H9 (cell line): ENCODE measurements around the gene PRSS8. TPM values are rescaled to one million over a fixed set of nuclear protein-coding genes. Genes with fewer than 3 reads are reported as not detected.

Source experiments
- DNase-seq: peaks from one replicate; pipeline ENCODE4 v3.0.0-alpha.2; 2017
- H2AFZ ChIP-seq: one replicate; pipeline ENCODE4 v1.6.1; 2013; ENCODE audit warnings: mild to moderate bottlenecking, low read length, control low read depth, moderate library complexity
- H2AK5ac ChIP-seq: 2 replicates; pipeline ENCODE4 v1.6.1; 2013; ENCODE audit warnings: low read length, control low read depth, mixed read lengths; ENCODE audit not compliant: insufficient read length
- H2BK120ac ChIP-seq: one replicate; pipeline ENCODE4 v1.6.1; 2013; ENCODE audit warnings: low read depth, mild to moderate bottlenecking, low read length, control low read depth, inconsistent platforms; ENCODE audit not compliant: poor library complexity, severe bottlenecking
- H2BK12ac ChIP-seq: 2 replicates; pipeline ENCODE4 v1.6.1; 2013; ENCODE audit warnings: low read length, control low read depth, mixed read lengths, low read depth; ENCODE audit not compliant: insufficient read length
- H2BK15ac ChIP-seq: 2 replicates; pipeline ENCODE4 v1.6.1; 2013; ENCODE audit warnings: low read depth, low read length, control low read depth
- H2BK20ac ChIP-seq: one replicate; pipeline ENCODE4 v1.6.1; 2013; ENCODE audit warnings: low read depth, mild to moderate bottlenecking, low read length, control low read depth, inconsistent platforms; ENCODE audit not compliant: poor library complexity, severe bottlenecking
- H2BK5ac ChIP-seq: 2 replicates; pipeline ENCODE4 v1.6.1; 2013; ENCODE audit warnings: low read length, control low read depth, mixed read lengths; ENCODE audit not compliant: insufficient read length
- H3K14ac ChIP-seq: 2 replicates; pipeline ENCODE4 v1.6.1; 2013; ENCODE audit warnings: low read length, control low read depth; ENCODE audit not compliant: insufficient read depth
- H3K18ac ChIP-seq: 2 replicates; pipeline ENCODE4 v1.6.1; 2013; ENCODE audit warnings: low read depth, mild to moderate bottlenecking, mixed read lengths, low read length, control low read depth; ENCODE audit not compliant: insufficient read length
- H3K23ac ChIP-seq: 2 replicates; pipeline ENCODE4 v1.6.1; 2013; ENCODE audit warnings: low read length, control low read depth, mixed read lengths, low read depth; ENCODE audit not compliant: insufficient read length
- H3K23me2 ChIP-seq: 2 replicates; pipeline ENCODE4 v1.6.1; 2013; ENCODE audit warnings: low read depth, mild to moderate bottlenecking, mixed read lengths, low read length, control low read depth; ENCODE audit not compliant: insufficient read length, poor library complexity, severe bottlenecking
- H3K27ac ChIP-seq: 2 replicates; pipeline ENCODE4 v1.5.1; 2013; ENCODE audit warnings: low read length, control low read depth, mixed read lengths, low read depth; ENCODE audit not compliant: insufficient read length
- H3K27me3 ChIP-seq: 2 replicates; pipeline ENCODE4 v1.6.1; 2013; ENCODE audit warnings: low read length, control low read depth, inconsistent platforms; ENCODE audit not compliant: insufficient read depth
- H3K4ac ChIP-seq: 2 replicates; pipeline ENCODE4 v1.6.1; 2013; ENCODE audit warnings: low read depth, mild to moderate bottlenecking, control low read depth, inconsistent platforms, low read length, moderate library complexity
- H3K4me1 ChIP-seq: 2 replicates; pipeline ENCODE4 v1.6.1; 2013; ENCODE audit warnings: low read length, control low read depth, inconsistent platforms; ENCODE audit not compliant: insufficient read depth
- H3K4me2 ChIP-seq: 2 replicates; pipeline ENCODE4 v1.6.1; 2013; ENCODE audit warnings: low read length, control low read depth, mixed read lengths; ENCODE audit not compliant: insufficient read length, insufficient read depth
- H3K56ac ChIP-seq: 2 replicates; pipeline ENCODE4 v1.6.1; 2013; ENCODE audit warnings: low read depth, mild to moderate bottlenecking, mixed read lengths, low read length, control low read depth; ENCODE audit not compliant: insufficient read length
- H3K79me1 ChIP-seq: 2 replicates; pipeline ENCODE4 v1.6.1; 2013; ENCODE audit warnings: low read depth, mild to moderate bottlenecking, moderate library complexity, low read length, control low read depth, inconsistent platforms; ENCODE audit not compliant: insufficient read depth, poor library complexity, severe bottlenecking
- H3K79me2 ChIP-seq: 2 replicates; pipeline ENCODE4 v1.6.1; 2013; ENCODE audit warnings: low read length, control low read depth, inconsistent platforms; ENCODE audit not compliant: insufficient read depth
- H3K9ac ChIP-seq: 2 replicates; pipeline ENCODE4 v1.6.1; 2013; ENCODE audit warnings: low read length, control low read depth, mixed read lengths; ENCODE audit not compliant: insufficient read length; ENCODE audit errors: extremely low read depth
- H3K9me3 ChIP-seq: one replicate; pipeline ENCODE4 v1.6.1; 2013; ENCODE audit warnings: low read depth, low read length, inconsistent platforms; ENCODE audit not compliant: control insufficient read depth
- H3T11ph ChIP-seq: one replicate; pipeline ENCODE4 v1.6.1; 2013; ENCODE audit warnings: mild to moderate bottlenecking, low read length, control low read depth, inconsistent platforms
- H4K20me1 ChIP-seq: one replicate; pipeline ENCODE4 v1.6.1; 2013; ENCODE audit not compliant: control insufficient read depth, insufficient read length, insufficient read depth
- H4K5ac ChIP-seq: 2 replicates; pipeline ENCODE4 v1.6.1; 2013; ENCODE audit warnings: low read depth, mild to moderate bottlenecking, mixed read lengths, low read length, control low read depth; ENCODE audit not compliant: insufficient read length
- H4K8ac ChIP-seq: replicated peaks from 2 replicates; pipeline ENCODE4 v1.6.1; 2013; ENCODE audit warnings: low read length, control low read depth, mixed read lengths, low read depth; ENCODE audit not compliant: insufficient read length
- H4K91ac ChIP-seq: 2 replicates; pipeline ENCODE4 v1.6.1; 2013; ENCODE audit warnings: low read depth, mild to moderate bottlenecking, moderate library complexity, mixed read lengths, low read length, control low read depth; ENCODE audit not compliant: insufficient read length
- H3K27ac Mint-ChIP-seq, 3 experiments: 2 replicates in 2 of 3; 3 replicates in 1 of 3; pipeline ENCODE4 v1.8.0; 2020 to 2021; ENCODE audit warnings: mixed read lengths in 3 of 3, mild to moderate bottlenecking in 1 of 3, moderate library complexity in 1 of 3
- H3K27me3 Mint-ChIP-seq: 2 replicates; pipeline ENCODE4 v1.8.0; 2021; ENCODE audit warnings: low read depth, mild to moderate bottlenecking, moderate library complexity, mixed read lengths
- H3K36me3 Mint-ChIP-seq, 3 experiments: 2 replicates in 2 of 3; 3 replicates in 1 of 3; pipeline ENCODE4 v1.8.0; 2020 to 2021; ENCODE audit warnings: low read depth in 3 of 3, mixed read lengths in 3 of 3; ENCODE audit not compliant: insufficient read depth in 1 of 3
- H3K4me1 Mint-ChIP-seq, 2 experiments: 2 replicates each; pipeline ENCODE4 v1.8.0; 2020; ENCODE audit warnings: mixed read lengths in 2 of 2
- H3K4me3 Mint-ChIP-seq, 2 experiments: 2 replicates in 1 of 2; 3 replicates in 1 of 2; pipeline ENCODE4 v1.8.0; 2020 to 2021; ENCODE audit warnings: mild to moderate bottlenecking in 2 of 2, mixed read lengths in 2 of 2, moderate library complexity in 1 of 2
- H3K9me3 Mint-ChIP-seq, 2 experiments: 2 replicates in 1 of 2; 3 replicates in 1 of 2; pipeline ENCODE4 v1.8.0; 2020; ENCODE audit warnings: mild to moderate bottlenecking in 2 of 2, mixed read lengths in 2 of 2, moderate library complexity in 1 of 2
- CTCF ChIP-seq: fragments of 200-600 bp; sonication (generic); conservative IDR thresholded peaks from 3 replicates; pipeline ENCODE4 v1.8.0; 2021; ENCODE audit warnings: antibody characterized with exemption, mild to moderate bottlenecking
- WGBS: extraction: QIAGEN DNeasy Blood & Tissue Kit; methylation state at CpG from one replicate; pipeline ENCODE4 v1.1.7; 2013; ENCODE audit warnings: missing lambda C conversion rate, low lambda C conversion rate, mixed read lengths; ENCODE audit not compliant: insufficient read length; ENCODE audit errors: extremely low coverage; 5-methylcytosine and 5-hydroxymethylcytosine counted together
- total RNA-seq: library from RNA; stranded (reverse); gene quantifications from 2 replicates; pipeline ENCODE4 v1.2.1, GENCODE V29; 2021

PRSS8 gene
- total RNA-seq, 1 experiment from 2014 or later = 64.0 TPM

DNA sequence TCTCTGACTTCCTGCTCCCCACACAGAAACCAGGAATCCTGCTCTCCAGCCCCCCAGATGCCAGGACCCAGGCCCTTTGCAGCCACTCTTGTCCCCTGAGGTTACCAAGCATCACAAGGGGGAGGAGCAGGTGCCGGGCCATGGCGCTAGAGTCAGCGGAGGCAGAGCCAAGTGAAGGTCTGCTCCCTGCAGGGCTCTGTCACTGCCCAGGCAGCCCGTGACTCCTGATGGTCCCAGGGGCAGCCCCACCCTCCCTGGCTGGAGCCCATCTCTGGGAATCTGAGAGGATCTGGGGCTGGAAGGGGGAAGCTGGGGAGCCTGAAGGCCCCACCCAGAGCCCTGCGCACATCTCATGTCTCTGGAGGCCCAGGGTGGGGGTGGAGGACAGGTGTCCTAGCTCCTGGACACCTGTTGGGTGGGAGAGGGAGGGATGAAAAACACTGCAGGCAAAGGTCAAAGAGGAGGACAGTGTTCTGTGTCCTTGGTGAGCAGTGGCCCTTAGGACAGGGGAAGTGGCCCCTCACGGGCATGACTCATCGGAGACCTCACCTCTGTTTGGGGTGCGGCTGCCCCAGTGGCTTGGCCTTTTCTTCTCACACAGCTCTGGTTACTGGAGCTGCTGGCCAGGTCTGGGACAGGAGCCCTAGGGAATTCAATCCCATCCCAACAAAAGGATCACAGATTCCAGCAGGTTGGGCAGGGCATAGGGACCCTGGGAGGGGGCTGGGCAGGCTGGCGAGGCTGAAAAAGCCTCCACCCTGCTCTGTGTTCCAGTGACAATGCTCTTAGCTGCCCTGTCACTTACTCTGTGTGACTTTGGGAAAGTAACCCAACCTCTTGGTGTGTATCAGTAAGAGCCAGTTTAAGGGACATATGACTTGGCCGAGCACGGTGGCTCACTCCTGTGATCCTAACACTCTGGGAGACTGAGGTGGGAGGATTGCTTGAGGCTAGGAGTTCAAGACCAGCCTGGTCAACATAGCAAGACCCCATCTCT lies 14.7 kb upstream of the PRSS8 start, which contains the start of gene PRSS36:
Gene PRSS36 (minus strand): TSS at position 173 of the 997 bp plus-strand sequence. CDS start 31 bp downstream, at position 142.
- no peaks in the 10 kb centered on the region for H3K27me3 ChIP-seq
- no peak within 1 kb of the TSS for H4K91ac ChIP-seq
- Mint-ChIP-seq H3K36me3 (no peaks in the 10 kb centered on the region), H3K9me3 (no peaks in the 10 kb centered on the region; a peak in 1 of 5 replicates), H3K4me1 (peaks cover 15 to 35% of the 10 kb centered on the region in 2 experiments), H3K27me3 (peaks cover 29% of the 10 kb centered on the region), H3K27ac (peak within 1 kb of the TSS in 1 of 3 experiments; percentile 14; a peak in 2 of 7 replicates), H3K4me3 (no peak within 1 kb of the TSS)
- H3K4me1 ChIP-seq = no peaks in the 10 kb centered on the region; the same call in 1 of the 2 replicates
- no peak within 1 kb of the TSS for H3T11ph ChIP-seq
- no peak within 1 kb of the TSS for H3K14ac ChIP-seq
- no peak within 1 kb of the TSS for H2AFZ ChIP-seq
- no peak within 1 kb of the TSS for H3K23ac ChIP-seq
- H3K18ac ChIP-seq = no peak within 1 kb of the TSS
- H2BK12ac ChIP-seq = no peak within 1 kb of the TSS
- H4K5ac ChIP-seq = no peak within 1 kb of the TSS
- H2BK120ac ChIP-seq = no peak within 1 kb of the TSS
- no peak within 1 kb of the TSS for H4K8ac ChIP-seq
- no peaks in the 10 kb centered on the region for H3K79me1 ChIP-seq
- WGBS = no CpG with 5 or more reads among the region's 11 CpGs
- H3K27ac ChIP-seq = no peak within 1 kb of the TSS
- no peaks in the 10 kb centered on the region for H3K9me3 ChIP-seq
- no peaks in the 10 kb centered on the region for H3K79me2 ChIP-seq
- no peak within 1 kb of the TSS for H3K4ac ChIP-seq
- no peak within 1 kb of the TSS for H2BK5ac ChIP-seq
- H2AK5ac ChIP-seq = no peak within 1 kb of the TSS
- H3K23me2 ChIP-seq = peaks cover 7% of the 10 kb centered on the region
- no peak for DNase-seq
- H4K20me1 ChIP-seq = no peaks in the 10 kb centered on the region
- no peak within 1 kb of the TSS for H3K9ac ChIP-seq
- TF ChIP-seq CTCF = no peak
- H3K56ac ChIP-seq = no peak within 1 kb of the TSS
- H3K4me2 ChIP-seq = no peak within 1 kb of the TSS
- no peak within 1 kb of the TSS for H2BK20ac ChIP-seq
- no peak within 1 kb of the TSS for H2BK15ac ChIP-seq
